Measurements from ENCODE around the gene CYB5D1. TPM values are rescaled to one million over a fixed set of nuclear protein-coding genes. Genes with fewer than 3 reads are reported as not detected.

The CYB5D1 gene
- total RNA-seq, 1 donor from 2014 or later, result 17.8 TPM

DNA sequence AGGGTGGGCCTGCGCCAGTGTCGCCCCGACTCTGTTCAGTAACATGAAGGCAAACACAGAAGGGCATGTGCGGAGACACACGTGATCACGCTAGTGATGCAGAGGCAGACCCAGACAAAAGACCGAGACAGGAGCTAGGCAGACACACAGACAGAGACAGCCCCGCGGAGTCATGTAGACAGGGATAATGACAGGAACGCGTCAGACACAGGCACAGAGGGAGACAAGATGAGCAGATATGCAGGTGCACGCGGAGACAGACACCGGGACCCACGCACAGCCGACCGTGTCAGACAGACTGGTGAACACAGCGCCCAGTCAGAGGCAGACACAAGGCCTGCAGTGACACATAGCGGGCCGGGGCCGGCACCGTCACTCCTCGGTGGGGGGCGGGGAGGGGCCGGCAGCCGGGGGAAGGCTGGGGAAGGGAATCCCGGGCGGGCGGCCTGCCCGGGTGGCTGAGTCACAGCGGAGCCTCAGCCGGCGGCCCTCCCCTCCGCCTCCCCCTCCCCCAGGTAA is 16.3 kb upstream of the CYB5D1 start:
- TF ChIP-seq, protein P1, sequence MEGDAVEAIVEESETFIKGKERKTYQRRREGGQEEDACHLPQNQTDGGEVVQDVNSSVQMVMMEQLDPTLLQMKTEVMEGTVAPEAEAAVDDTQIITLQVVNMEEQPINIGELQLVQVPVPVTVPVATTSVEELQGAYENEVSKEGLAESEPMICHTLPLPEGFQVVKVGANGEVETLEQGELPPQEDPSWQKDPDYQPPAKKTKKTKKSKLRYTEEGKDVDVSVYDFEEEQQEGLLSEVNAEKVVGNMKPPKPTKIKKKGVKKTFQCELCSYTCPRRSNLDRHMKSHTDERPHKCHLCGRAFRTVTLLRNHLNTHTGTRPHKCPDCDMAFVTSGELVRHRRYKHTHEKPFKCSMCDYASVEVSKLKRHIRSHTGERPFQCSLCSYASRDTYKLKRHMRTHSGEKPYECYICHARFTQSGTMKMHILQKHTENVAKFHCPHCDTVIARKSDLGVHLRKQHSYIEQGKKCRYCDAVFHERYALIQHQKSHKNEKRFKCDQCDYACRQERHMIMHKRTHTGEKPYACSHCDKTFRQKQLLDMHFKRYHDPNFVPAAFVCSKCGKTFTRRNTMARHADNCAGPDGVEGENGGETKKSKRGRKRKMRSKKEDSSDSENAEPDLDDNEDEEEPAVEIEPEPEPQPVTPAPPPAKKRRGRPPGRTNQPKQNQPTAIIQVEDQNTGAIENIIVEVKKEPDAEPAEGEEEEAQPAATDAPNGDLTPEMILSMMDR (IDR thresholded peaks at IDR 0.05; ENCODE audit: borderline replicate concordance), result peak; percentile 33
- H3K27ac ChIP-seq (replicated peaks), result peak overlapping the region; percentile 96
- H3K4me3 ChIP-seq, result peak overlapping the region; percentile 80
- DNase-seq, result peak; percentile 88
- intact Hi-C loops (cut with micrococcal nuclease), result no loop called here
- H3K9me3 ChIP-seq (replicated peaks), result no peaks in the 10 kb centered on the region
- no peaks in the 10 kb centered on the region for H3K27me3 ChIP-seq (ENCODE audit: low read depth)
- H3K4me1 ChIP-seq, result peaks cover 94% of the 10 kb centered on the region
- H3K36me3 ChIP-seq, result peaks cover 11% of the 10 kb centered on the region

DNA sequence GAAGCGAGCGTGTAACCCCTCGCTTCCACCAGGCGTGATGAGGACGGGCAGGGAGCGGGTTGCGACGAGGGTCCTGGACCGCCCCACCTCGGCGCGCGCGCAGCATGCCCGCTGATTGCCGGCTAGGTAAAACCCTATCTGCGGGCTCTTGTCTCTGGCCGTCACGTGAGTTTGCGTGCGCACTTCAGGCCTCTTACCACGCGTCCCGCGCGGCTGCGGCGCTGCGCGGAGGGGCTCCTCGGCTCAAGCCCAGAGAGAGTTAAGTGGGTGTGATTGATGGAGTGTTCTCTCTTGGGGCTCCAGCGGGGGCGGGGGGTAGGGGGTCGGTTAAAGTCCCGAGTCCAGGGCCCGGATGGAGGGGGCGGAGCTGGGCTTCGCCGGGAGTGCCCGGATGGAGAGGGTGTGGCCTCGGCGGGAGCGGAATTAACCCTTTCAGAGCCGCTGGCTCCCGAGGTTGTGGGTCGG is 15.9 kb upstream of the CYB5D1 start:
- intact Hi-C loops (cut with micrococcal nuclease), result no loop called here
- TF ChIP-seq, protein P1 (IDR thresholded peaks at IDR 0.05; ENCODE audit: borderline replicate concordance), result peak; percentile 25
- Histone ChIP-seq H3K27me3 (ENCODE audit: low read depth) (no peaks in the 10 kb centered on the region), H3K4me3 (peak overlapping the region; percentile 80), H3K9me3 (replicated peaks) (no peaks in the 10 kb centered on the region), H3K36me3 (peaks cover 15% of the 10 kb centered on the region), H3K27ac (replicated peaks) (peak overlapping the region; percentile 96), H3K4me1 (peaks cover 89% of the 10 kb centered on the region)
- DNase-seq, result peak; percentile 91

DNA sequence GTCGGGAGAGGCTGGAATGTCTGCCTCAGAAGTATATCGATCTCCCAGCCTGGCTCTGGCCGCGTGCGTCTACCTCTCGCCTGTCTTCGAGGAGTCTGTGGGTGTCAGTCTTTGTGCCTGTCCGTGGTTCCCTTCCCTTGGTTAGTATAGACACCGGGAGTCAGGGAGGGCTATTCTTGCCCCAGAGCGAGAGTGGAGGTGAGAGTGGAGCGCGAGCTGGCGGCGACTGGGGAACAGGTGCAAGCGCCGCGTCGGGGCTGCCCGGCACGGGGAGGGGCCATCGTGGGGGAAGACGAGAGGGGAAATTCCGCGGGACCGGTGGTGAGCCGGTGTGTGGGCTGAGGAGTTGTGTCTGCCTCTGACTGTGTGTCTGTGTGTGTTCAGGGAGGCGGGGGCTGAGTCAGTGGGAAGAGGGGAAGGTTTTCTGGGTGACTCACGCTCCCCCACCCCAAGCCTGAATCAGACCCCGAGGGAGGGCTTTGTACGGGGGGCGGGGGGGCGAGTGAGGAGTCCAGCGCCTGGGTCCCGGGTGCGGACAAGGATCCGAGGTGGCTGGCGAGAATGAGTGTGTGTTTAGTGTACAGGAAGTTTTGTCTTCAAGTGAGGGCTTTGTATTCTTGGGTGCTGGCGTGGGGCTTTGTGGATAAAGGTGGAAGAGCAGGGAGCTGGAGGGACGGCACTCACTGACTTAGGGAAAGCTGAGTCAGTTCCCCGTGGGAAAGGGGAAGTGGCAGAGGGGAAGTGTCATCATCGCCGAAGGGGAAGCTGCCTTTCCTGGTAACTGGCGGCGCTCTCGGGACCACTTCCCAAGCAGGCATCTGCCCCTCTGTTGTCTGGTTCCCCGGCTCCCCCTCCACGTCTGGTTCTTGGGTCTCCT is 15.2 kb upstream of the CYB5D1 start:
- peaks cover 20% of the 10 kb centered on the region for H3K36me3 ChIP-seq
- peak overlapping the region; percentile 96 for H3K27ac ChIP-seq (replicated peaks)
- DNase-seq, result peak; percentile 70
- no peaks in the 10 kb centered on the region for H3K27me3 ChIP-seq (ENCODE audit: low read depth)
- peak overlapping the region; percentile 80 for H3K4me3 ChIP-seq
- H3K4me1 ChIP-seq, result peaks cover 83% of the 10 kb centered on the region
- no peaks in the 10 kb centered on the region for H3K9me3 ChIP-seq (replicated peaks)
- TF ChIP-seq, protein P1 (IDR thresholded peaks at IDR 0.05; ENCODE audit: borderline replicate concordance), result no peak
- intact Hi-C loops (cut with micrococcal nuclease), result no loop called here

DNA sequence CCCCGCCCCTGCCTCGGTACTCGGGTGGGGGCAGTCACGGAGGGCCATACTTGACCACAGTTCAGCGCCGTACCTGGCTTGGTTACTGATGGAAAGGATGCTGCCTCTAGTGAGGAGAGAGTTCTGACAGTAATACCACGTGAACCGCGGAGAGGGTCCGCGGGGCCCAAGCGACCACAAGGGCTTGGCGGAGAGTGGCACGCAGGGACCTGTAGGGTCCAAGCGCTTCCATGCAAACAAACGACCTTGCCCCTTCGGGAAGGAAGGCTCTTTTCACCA is 14.6 kb upstream of the CYB5D1 start:
- H3K4me1 ChIP-seq, result peaks cover 79% of the 10 kb centered on the region
- H3K9me3 ChIP-seq (replicated peaks), result no peaks in the 10 kb centered on the region
- peak overlapping the region; percentile 80 for H3K4me3 ChIP-seq
- H3K27ac ChIP-seq (replicated peaks), result peak overlapping the region; percentile 96
- no peak for DNase-seq
- intact Hi-C loops (cut with micrococcal nuclease), result no loop called here
- no peaks in the 10 kb centered on the region for H3K27me3 ChIP-seq (ENCODE audit: low read depth)
- TF ChIP-seq, protein P1 (IDR thresholded peaks at IDR 0.05; ENCODE audit: borderline replicate concordance), result no peak
- H3K36me3 ChIP-seq, result peaks cover 25% of the 10 kb centered on the region

DNA sequence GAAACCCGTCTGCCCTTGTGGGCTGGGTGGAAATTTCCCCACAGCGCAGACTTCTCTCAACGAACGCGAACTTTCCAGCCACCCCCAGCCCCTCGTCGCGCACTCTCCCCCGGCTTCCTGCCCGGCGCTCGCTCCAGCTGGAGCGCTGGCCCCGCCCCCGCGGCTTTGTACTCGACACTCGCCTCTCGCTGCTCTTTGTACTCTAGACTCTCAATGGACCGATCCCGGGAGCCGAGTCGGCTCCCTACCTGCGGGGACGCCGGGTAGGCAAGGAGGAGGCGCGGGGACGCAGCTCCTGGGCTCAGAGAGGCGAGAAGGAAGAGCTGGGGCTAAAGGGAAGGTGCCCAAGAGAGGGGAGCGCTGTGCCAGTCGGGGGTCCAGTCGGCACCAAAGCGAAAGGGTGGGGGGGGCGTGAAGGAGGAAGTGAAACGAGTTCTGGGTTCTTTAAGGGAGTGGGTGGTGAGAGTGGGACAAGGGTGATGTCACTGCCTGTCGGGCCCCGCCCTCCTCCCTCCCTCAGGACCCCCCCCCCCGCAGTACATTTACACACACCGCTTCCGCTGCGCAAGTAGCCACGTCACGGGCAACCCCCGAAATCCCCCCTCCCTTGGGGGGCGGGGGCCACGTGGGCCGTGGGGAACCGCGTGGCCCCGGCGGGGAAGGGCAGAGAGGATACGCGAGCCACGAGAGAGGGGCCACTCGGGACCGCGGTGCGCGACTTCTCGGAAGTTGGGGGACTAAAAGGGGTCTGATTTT is 14.1 kb upstream of the CYB5D1 start:
- H3K27me3 ChIP-seq (ENCODE audit: low read depth), result no peaks in the 10 kb centered on the region
- intact Hi-C loops (cut with micrococcal nuclease), result no loop called here
- peak; percentile 83 for DNase-seq
- TF ChIP-seq, protein P1 (IDR thresholded peaks at IDR 0.05; ENCODE audit: borderline replicate concordance), result no peak
- peak overlapping the region; percentile 96 for H3K27ac ChIP-seq (replicated peaks)
- peaks cover 29% of the 10 kb centered on the region for H3K36me3 ChIP-seq
- peaks cover 74% of the 10 kb centered on the region for H3K4me1 ChIP-seq
- H3K4me3 ChIP-seq, result peak overlapping the region; percentile 80
- H3K9me3 ChIP-seq (replicated peaks), result no peaks in the 10 kb centered on the region

All from left ventricle myocardium inferior (tissue), 1 donor.